Measurements from ENCODE around the gene TRMT44. TPM values are rescaled to one million over a fixed set of nuclear protein-coding genes. Genes with fewer than 3 reads are reported as not detected.
"Not testable (repeated sequence)": the region's sequence is repeated elsewhere in the genome, so short reads cannot be mapped to it uniquely, and the experiment has no call there.

The TRMT44 gene
- total RNA-seq, 4 donors from 2014 or later: 18.1 to 28.3 (median 23.1) TPM

GRCh38 chr4:8510191-8510590, 69.6 kb downstream of the TRMT44 start:
- DNase-seq (ENCODE audit: low spot score): no peak
- no peak for ATAC-seq (ENCODE audit: low FRiP score)
- no peak for TF ChIP-seq CTCF (IDR thresholded peaks at IDR 0.05)

DNA sequence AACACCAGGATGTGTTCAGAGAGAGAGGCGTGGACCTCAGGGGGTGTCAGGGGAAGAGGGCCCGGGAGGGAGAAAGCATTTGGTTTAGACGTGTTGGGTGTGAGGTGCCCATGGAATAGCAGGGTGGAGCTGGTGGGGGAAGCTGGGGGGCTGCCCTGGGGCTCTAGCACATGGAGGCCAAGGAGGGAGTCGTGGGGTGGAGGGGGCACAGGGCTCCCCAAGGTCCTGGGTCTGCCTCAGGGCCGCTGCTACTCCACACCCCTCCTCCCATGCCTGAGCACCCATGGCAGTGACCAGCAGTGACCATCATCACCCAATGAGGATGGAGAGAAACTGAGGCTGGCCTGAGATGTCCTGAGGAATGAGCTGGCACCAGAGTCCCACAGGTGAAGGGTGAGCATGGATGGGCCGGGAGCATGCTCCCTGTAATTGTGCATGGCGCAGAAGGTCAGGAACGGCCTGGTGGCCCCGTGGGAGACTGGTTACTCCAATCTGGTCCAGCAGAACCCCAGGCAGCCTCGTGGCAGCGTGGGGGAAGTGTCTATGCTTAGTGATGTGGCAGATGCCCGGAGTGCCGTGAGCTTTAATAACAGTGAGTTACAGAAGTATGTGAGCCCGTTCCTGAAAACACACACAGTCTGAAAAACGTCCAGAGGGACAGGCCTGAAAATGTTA, 70.2 kb downstream of the TRMT44 start:
- DNase-seq (ENCODE audit: low spot score) (no peak), ATAC-seq (ENCODE audit: low FRiP score) (no peak)
- TF ChIP-seq CTCF (IDR thresholded peaks at IDR 0.05): no peak

DNA sequence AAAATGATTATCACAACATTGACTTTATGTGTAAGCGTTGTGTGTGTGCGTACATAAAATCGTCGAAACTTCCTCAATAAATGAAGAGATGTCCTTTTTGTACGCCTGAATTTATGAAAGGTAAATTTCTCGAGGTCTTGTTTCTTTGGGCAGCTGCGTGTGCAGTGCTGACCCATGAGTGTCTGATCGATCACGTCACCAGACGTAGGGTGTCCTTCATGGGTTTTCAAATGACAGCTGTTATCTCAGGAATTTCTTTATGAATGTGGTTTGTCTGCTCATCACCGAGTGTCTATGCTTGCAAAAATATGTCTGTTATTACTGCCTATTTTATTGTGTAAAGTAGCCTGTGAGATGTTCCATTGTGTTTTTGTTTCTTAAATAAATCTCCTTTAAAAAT, 71.9 kb downstream of the TRMT44 start:
- DNase-seq (ENCODE audit: low spot score) (no peak), ATAC-seq (ENCODE audit: low FRiP score) (no peak)
- no peak for TF ChIP-seq CTCF (IDR thresholded peaks at IDR 0.05)

- DNase-seq (ENCODE audit: low spot score); ATAC-seq (ENCODE audit: low FRiP score): not testable (repeated sequence)
Observed at GRCh38 chr4:8513080-8513479, 72.5 kb downstream of the TRMT44 start.

DNA sequence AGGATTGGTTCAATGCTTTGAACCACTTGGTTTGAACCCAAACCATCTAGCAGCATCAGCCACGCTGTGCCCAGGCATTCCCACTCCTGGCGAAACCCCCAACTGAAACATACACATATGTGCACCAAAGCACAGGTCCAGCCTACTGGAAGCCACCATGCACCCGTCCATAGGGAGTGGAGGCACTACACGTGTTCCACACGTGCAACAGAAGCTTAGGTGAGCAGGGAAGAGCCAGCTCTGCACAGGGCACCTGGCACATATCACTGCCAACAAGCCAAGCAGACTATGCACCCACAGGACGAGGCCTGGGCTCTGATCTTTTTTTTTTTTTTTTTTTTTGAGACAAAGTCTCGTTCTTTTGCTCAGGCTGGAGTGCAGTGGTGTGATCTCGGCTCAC, 73.4 kb downstream of the TRMT44 start:
- TF ChIP-seq CTCF (IDR thresholded peaks at IDR 0.05): no peak
- DNase-seq (ENCODE audit: low spot score) (no peak), ATAC-seq (ENCODE audit: low FRiP score) (no peak)

DNA sequence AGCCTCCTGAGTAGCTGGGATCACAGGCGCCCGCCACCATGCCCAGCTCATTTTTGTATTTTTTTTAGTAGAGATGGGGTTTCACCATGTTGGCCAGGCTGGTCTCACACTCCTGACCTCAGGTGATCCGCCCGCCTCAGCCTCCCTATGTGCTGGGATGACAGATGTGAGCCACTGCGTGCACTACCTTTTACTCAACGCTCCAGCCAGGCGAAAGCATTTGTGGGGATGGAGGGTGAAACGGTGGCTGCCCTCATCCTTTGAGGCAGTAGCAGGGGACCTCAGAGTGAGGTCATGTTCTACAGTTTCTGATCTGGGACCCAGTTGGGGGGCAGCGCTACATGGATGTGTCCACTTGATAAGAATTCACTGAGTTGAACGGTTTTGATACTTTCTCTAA, 73.8 kb downstream of the TRMT44 start:
- ATAC-seq (ENCODE audit: low FRiP score) (no peak), DNase-seq (ENCODE audit: low spot score) (no peak)
- no peak for TF ChIP-seq CTCF (IDR thresholded peaks at IDR 0.05)

DNA sequence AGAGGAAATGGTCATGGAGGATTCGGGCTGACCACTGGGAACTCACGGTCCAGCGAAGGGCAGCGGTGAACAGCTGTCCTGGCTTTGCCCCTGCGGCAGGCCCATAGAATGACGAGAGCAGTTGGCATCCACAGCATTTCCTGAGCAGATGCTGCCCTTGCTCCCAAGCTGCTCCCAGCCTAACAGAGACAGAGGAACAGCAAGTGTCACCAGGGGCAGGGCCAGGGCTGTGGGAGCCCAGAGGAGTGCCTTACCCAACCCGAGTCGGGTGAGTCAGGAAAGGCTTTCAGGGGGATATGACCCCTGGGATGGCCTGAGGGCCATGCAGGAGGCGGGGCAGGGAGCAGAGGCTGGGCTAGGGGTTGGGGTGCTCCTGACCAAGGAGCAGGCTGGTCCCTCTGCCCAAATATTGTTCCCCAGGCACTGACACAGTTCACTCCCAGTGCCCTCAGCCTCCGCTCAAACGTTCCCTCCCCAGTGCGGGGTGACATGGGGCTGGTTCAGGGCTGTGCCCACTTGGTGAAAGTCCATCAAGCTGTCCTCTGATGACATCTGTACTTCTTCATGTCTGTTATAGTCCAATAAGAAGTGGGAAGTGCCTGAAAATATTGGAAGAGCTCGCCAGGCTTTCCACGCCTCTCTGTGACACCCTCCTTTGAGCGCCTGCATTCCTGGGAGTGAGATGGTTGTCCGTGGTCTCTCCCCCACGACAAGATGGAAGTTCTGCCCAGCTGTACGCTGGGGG, 74.9 kb downstream of the TRMT44 start:
- no peak for DNase-seq (ENCODE audit: low spot score)
- no peak for ATAC-seq (ENCODE audit: low FRiP score)
- no peak for TF ChIP-seq CTCF (IDR thresholded peaks at IDR 0.05)

Measured in omental fat pad (tissue), 4 donors.